Hindlimb muscle (tissue), 1 donor: Measurements from ENCODE around the gene FAM124A. TPM values are rescaled to one million over a fixed set of nuclear protein-coding genes. Genes with fewer than 3 reads are reported as not detected.

Source experiments
- DNase-seq: peaks from one replicate; pipeline ENCODE4 v3.0.0-alpha.2; 2013
- polyA plus RNA-seq: library from polyadenylated mRNA; unstranded; fragments of 120-200 nt; gene quantifications from one replicate; pipeline ENCODE4 v1.2.1, GENCODE V29; 2013; ENCODE audit not compliant: insufficient read length

Gene FAM124A
- polyA plus RNA-seq, 1 donor: 2.2 TPM

GRCh38 chr13:51244637-51245405 is 22.6 kb downstream of the FAM124A start:
- no peak for DNase-seq

GRCh38 chr13:51245583-51245982 is 23.4 kb downstream of the FAM124A start:
- DNase-seq: no peak

- DNase-seq: no peak
Measured at GRCh38 chr13:51246025-51246417, 23.8 kb downstream of the FAM124A start.

- DNase-seq: no peak
Measured at GRCh38 chr13:51246418-51247277, 24.4 kb downstream of the FAM124A start.

DNA sequence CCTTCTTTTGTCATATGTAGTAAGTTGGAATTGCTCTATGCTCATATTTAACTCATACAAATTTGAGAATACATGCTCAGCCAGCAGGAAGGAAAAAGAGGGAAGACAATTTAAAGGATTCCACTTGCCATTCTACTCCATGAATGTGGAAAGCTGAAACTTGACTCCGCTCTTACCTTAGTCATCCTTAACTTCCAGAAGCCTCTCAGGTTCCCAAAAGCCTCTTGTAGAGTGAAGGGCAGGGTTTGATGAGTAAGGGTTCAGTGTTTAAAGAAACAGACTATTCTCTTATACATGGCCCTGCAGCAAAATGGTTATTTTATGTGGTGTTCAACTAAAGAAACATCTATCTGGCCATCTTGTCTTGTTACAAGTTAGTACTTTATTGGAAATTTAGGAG is 27.1 kb downstream of the FAM124A start:
- DNase-seq: no peak

GRCh38 chr13:51249770-51250741 is 27.9 kb downstream of the FAM124A start:
- no peak for DNase-seq

GRCh38 chr13:51251480-51251879 is 29.3 kb downstream of the FAM124A start:
- DNase-seq: no peak

DNA sequence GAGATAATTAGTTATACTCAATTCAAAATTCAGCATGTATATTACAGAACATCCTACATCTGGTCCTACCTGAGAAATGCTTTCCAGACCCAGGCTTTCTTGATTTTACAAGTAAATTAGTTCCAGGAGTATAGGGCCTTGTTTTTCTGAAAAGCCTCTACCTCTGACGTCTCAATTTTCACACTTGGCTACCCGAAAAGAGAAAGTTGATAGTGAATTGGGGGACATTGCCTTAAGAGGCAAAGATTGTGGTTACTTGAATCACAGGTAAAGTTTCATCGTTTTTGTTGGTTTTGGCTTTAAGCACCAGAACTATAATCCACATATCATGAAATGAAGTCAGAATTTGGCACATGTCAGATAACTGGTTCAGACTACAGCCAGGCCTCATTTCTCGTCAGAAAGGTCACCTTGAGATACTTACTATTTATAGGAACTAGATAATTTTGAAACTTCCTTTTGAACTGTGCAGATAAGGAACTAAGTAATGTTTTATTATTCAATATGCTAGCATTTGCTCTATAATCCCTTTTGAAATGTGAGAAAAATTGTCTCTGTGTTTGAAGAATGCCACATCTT is 30.8 kb downstream of the FAM124A start:
- DNase-seq: no peak

- DNase-seq: no peak
Measured at GRCh38 chr13:51255556-51255955, 33.4 kb downstream of the FAM124A start.

- DNase-seq: no peak
Measured at GRCh38 chr13:51257187-51257586, 35.0 kb downstream of the FAM124A start.

- DNase-seq: no peak
Measured at GRCh38 chr13:51258612-51259548, 36.7 kb downstream of the FAM124A start.

GRCh38 chr13:51260154-51260553 is 38.0 kb downstream of the FAM124A start:
- no peak for DNase-seq

DNA sequence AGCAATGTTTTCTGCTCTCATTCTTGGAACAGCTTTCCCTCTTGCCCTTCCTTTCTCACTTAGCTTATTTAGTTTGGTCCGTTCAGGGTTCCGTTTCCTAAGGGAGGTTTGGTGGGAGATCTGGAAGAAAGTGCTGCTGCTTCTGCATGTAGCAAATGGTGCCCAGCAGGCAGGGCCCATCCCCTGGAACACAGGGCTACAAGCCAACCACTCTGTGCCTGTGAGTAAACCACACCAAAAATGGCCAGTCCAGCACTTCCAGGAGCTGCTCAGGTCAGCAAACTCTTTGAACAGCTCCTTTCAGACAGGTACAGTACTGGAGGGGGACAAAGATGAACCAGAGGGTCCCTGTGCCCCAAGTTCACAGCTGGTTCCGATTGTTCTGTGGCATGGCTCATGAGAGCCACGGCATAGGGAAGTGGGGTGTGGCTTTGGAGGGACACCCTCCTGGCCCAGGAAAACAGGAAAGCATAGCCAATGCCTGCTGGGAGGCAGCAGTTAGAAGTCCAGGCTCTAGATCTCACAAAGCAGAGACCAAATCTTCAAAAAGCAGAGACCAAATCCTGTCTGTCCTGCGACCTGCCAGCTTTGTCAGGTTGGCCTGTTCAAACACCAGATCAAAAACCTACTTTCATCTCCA is 39.5 kb downstream of the FAM124A start:
- DNase-seq: no peak

DNA sequence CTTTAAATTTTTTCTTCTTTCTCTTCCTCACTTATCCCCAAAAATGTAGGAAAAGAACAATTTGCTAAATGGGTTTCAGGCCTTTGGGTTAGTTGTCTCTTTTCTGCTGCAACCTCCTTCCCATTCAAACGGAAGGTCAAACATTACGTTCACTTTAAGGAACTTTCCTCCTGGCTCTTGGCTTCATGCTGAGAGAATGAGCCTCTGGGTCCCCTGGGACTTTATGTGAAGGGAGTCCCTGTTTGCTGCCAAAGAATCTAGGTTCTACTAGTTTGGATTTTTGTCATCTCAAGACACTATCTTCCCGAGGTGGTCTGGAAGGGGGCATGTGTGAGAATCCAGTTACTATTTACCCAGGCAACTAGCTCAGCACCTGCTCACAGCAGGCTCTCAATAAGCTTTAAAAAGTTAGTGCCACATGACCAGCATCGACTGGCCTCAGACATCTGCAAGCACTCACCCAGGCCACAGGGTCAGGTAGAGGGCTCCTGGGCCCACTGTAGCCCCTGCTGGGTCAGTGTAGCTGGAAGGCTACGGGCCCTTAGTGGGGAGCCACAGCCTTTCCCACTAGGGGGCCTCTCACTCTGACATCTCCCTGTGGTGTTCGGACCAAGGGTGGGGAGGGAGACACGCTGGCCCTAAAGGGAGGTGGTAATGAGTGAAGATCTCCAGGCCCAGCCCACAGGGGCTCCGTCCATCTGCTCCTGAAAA is 40.5 kb downstream of the FAM124A start:
- no peak for DNase-seq

DNA sequence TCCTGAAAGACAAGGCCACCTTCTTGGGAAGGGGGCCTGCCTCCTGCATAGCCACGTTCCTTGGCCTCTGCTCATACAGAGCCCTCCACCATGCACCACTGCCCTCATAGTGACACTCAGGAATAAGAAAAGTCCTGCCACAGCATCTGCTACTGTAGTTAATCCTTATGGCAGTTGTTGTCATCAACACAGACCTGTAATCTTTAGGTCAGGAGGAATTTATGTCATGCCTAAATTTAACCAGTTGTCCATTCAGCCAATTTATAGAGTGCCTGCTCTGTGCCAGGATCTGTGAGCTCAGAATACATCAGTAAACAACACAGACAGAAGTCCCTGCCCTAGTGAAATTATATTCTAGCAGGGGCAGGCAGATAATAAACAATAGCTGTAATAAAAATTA is 44.4 kb downstream of the FAM124A start:
- no peak for DNase-seq

DNA sequence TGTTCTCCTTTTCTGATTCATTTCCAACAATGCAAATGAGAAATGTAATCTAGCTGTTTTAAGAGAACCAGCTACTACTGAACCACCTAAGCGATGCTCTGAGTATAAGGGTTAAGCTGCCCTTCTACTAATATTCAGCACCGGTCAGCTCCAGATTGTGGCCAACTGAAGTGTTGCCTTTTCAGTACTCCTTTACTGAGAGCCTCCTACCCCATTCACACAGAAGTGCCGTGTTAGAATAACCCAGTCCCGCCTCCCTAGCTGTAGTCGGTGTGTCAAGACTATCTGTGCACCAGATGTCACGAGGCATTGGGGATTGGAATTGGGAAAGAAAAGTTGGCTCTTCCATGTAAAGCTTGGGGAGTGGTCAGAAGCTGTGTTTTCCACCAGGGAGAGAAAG is 45.4 kb downstream of the FAM124A start:
- DNase-seq: no peak

- DNase-seq: no peak
Measured at GRCh38 chr13:51269039-51269438, 46.8 kb downstream of the FAM124A start.

- DNase-seq: peak; percentile 29
Measured at GRCh38 chr13:51270623-51271415, 48.6 kb downstream of the FAM124A start.

DNA sequence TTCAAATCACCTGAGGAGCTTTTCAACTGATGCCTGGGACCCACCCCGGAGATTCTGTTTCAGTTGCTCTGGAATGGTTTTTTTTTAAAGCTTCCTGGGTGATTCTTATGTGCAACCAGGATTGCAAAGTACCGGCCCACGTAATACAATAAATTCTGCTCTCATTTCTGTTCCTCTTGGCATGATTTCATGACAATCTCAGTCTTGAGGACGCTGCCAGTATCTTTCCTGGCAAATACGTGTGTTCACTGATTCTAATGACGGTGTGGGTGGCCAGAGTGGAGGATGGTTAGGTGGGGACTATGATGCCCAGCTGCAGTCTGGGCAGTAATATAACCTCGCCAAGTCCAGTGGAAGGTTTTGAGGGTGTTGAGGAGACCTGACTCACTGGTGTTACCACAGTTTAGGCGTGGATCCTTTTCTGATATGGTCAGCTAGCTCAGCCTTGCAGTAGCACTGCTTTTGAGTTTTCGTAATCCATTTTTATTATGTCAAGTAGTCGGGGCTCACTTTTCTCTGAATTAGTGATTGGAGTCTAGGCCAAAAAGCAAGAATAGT is 49.4 kb downstream of the FAM124A start:
- no peak for DNase-seq
